Astrocyte of the cerebellum (primary cell): ENCODE results near the gene IFRD2.
"Not testable (repeated sequence)": the region's sequence is repeated elsewhere in the genome, so short reads cannot be mapped to it uniquely, and the experiment has no call there.

Experiments used
- DNase-seq: peaks from one replicate; pipeline ENCODE4 v3.0.0-alpha.2; 2011; ENCODE audit warnings: low read depth
- H3K4me3 ChIP-seq: 2 replicates; pipeline ENCODE4 v1.5.1; 2011; ENCODE audit warnings: mild to moderate bottlenecking, low read depth, low read length, moderate library complexity
- CTCF ChIP-seq: IDR thresholded peaks from 2 replicates; pipeline ENCODE4 v1.5.1; 2012; ENCODE audit warnings: low read length, low read depth, moderate library complexity, mild to moderate bottlenecking; ENCODE audit errors: missing control alignments
- in situ Hi-C: cut with HindIII; loops from 2 replicates; pipeline ENCODE4 v1.10.0; 2017; ENCODE audit warnings: low sequenced_read_pairs

Gene IFRD2

GRCh38 chr3:50275996-50276761, 16.1 kb downstream of the IFRD2 start:
- no peak for TF ChIP-seq CTCF
- H3K4me3 ChIP-seq = no peak overlapping the region
- in situ Hi-C loops = no loop called here
- DNase-seq = no peak

GRCh38 chr3:50275141-50275995, 16.9 kb downstream of the IFRD2 start:
- no peak for TF ChIP-seq CTCF
- no peak for DNase-seq
- in situ Hi-C loops = no loop called here
- no peak overlapping the region for H3K4me3 ChIP-seq

GRCh38 chr3:50274371-50275104, 17.7 kb downstream of the IFRD2 start:
- DNase-seq = no peak
- TF ChIP-seq CTCF = peak; percentile 73
- H3K4me3 ChIP-seq = no peak overlapping the region
- in situ Hi-C loops = no loop called here

GRCh38 chr3:50273689-50274065, 18.6 kb downstream of the IFRD2 start:
- TF ChIP-seq CTCF = no peak
- in situ Hi-C loops = no loop called here
- no peak overlapping the region for H3K4me3 ChIP-seq
- no peak for DNase-seq

- no peak for DNase-seq
- in situ Hi-C loops = no loop called here
- peak; percentile 91 for TF ChIP-seq CTCF
- peak overlapping the region; percentile 17 for H3K4me3 ChIP-seq
Observed at GRCh38 chr3:50272911-50273688, 19.1 kb downstream of the IFRD2 start.

- H3K4me3 ChIP-seq, in situ Hi-C loops, DNase-seq: not testable (repeated sequence)
Observed at GRCh38 chr3:50272538-50272910, 19.7 kb downstream of the IFRD2 start.
